Neuron (in vitro differentiated cells): ENCODE data around the gene RARB.

ENCODE experiments used
- H2AFZ ChIP-seq: one replicate; pipeline ENCODE4 v1.6.1; 2013; ENCODE audit warnings: low read depth, mild to moderate bottlenecking, inconsistent platforms, low read length, moderate library complexity
- H3K27me3 ChIP-seq: one replicate; pipeline ENCODE4 v1.6.1; 2013; ENCODE audit warnings: low read length; ENCODE audit not compliant: insufficient read depth
- H3K36me3 ChIP-seq: one replicate; pipeline ENCODE4 v1.6.1; 2013; ENCODE audit warnings: low read length; ENCODE audit not compliant: insufficient read depth
- H3K4me1 ChIP-seq: one replicate; pipeline ENCODE4 v1.6.1; 2013; ENCODE audit warnings: low read length; ENCODE audit not compliant: insufficient read depth
- H3K4me3 ChIP-seq: 2 replicates; pipeline ENCODE4 v1.5.1; 2013; ENCODE audit warnings: mild to moderate bottlenecking, low read length, moderate library complexity
- H3K9me3 ChIP-seq: one replicate; pipeline ENCODE4 v1.6.1; 2013; ENCODE audit warnings: low read length

The RARB gene

GRCh38 chr3:25621087-25621486, 193.0 kb downstream of the RARB start:
- Histone ChIP-seq H3K36me3 (peaks cover 88% of the 10 kb centered on the region), H3K4me3 (no peak overlapping the region), H3K27me3 (no peaks in the 10 kb centered on the region), H3K9me3 (no peaks in the 10 kb centered on the region), H2AFZ (no peak overlapping the region), H3K4me1 (no peaks in the 10 kb centered on the region)

DNA sequence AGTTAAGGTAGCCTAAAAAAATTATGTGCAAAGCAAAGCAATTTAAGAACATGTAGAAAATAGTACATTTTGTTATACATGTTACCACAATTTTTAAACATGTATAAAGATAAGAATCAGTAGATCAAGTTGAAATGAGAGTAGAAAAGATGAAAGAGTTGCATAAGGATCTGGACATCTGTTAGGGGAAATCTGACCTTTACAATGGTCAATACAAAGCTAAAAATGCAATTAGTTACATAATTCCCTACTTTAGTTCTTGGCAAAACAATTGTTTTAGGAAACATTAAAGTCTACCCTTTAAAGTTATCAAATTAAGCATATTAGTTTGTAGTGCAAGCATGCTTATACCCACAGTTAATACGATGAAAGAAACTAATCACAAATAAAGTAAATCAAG, 203.9 kb downstream of the RARB start:
- H3K4me1 ChIP-seq = no peaks in the 10 kb centered on the region
- no peak overlapping the region for H3K4me3 ChIP-seq
- H3K9me3 ChIP-seq = no peaks in the 10 kb centered on the region
- no peaks in the 10 kb centered on the region for H3K27me3 ChIP-seq
- H2AFZ ChIP-seq = no peak overlapping the region
- peaks cover 88% of the 10 kb centered on the region for H3K36me3 ChIP-seq

DNA sequence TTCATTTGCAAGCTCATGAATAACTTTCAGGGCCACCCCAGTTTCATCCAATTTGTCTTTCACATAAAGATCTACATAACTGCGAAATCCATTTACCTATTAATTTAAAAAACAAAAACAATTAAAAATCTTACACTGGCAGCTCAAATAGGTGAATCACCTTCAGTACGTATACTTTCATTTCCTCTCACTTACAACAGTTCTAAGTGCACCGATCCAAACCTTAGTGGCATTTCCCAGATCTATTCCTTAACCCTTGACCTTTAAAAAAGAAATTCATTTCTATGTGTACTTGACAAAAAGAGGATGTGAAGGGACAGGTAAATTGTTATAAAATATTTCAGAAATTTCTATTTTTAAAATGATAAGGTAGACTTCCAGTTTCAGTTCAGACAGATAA, 205.9 kb downstream of the RARB start:
- H3K4me3 ChIP-seq = no peak overlapping the region
- no peaks in the 10 kb centered on the region for H3K27me3 ChIP-seq
- H2AFZ ChIP-seq = no peak overlapping the region
- H3K4me1 ChIP-seq = no peaks in the 10 kb centered on the region
- peaks cover 87% of the 10 kb centered on the region for H3K36me3 ChIP-seq
- no peaks in the 10 kb centered on the region for H3K9me3 ChIP-seq

GRCh38 chr3:25635038-25635437, 207.0 kb downstream of the RARB start:
- Histone ChIP-seq H3K9me3 (no peaks in the 10 kb centered on the region), H2AFZ (no peak overlapping the region), H3K36me3 (peaks cover 86% of the 10 kb centered on the region), H3K27me3 (no peaks in the 10 kb centered on the region), H3K4me1 (no peaks in the 10 kb centered on the region), H3K4me3 (no peak overlapping the region)
